GM12878 (cell line): Measurements from ENCODE around the gene SLC22A7. TPM values are rescaled to one million over a fixed set of nuclear protein-coding genes. Genes with fewer than 3 reads are reported as not detected.

ENCODE experiments used
- ATAC-seq: fragments of 200-7000 bp; cut with Tn5 transposase; 3 replicates; pipeline ENCODE4 v1.9.1; 2020; ENCODE audit warnings: mild to moderate bottlenecking, moderate library complexity
- BruUV-seq: library from RNA; stranded (reverse); fragments of 400-500 nt; replicated peaks from 2 replicates; lab custom pipeline; 2021; lab: Mats Ljungman, UMichigan
- CTCF ChIA-PET: fragments of 300-600 bp; sonication (Branson Sonifier 250); formaldehyde crosslinking; extraction: SDS; loops from one replicate; lab custom pipeline; 2021; ENCODE audit warnings: inconsistent platforms; lab: Yijun Ruan, JAX
- POLR2A ChIA-PET: fragments of 350-600 bp; formaldehyde crosslinking; extraction: SDS; loops from one replicate; lab custom pipeline; 2021; ENCODE audit warnings: inconsistent platforms; lab: Charles Lee
- RAD21 ChIA-PET: fragments of 300-600 bp; sonication (Branson Sonifier 250); formaldehyde crosslinking; loops from one replicate; lab custom pipeline; 2023; ENCODE audit warnings: antibody characterized with exemption; ENCODE audit not compliant: unreplicated experiment; lab: Charles Lee
- SMC1A ChIA-PET: fragments of 300-600 bp; sonication (Branson Sonifier 250); formaldehyde crosslinking; loops from one replicate; lab custom pipeline; 2023; ENCODE audit not compliant: unreplicated experiment, uncharacterized antibody; lab: Charles Lee
- DNase-seq: peaks from one replicate; pipeline ENCODE4 v3.0.0-alpha.2; 2011; ENCODE audit warnings: low read depth, low spot score
- FAIRE-seq: peaks from 3 replicates; lab custom pipeline; 2011; peaks lifted over from hg19 to GRCh38; lab: Jason Lieb, UNC
- H2AFZ ChIP-seq: 2 replicates; pipeline ENCODE4 v1.6.0; 2011; ENCODE audit warnings: low read depth, low read length, control low read depth; ENCODE audit not compliant: control insufficient read depth
- H3K27ac ChIP-seq: 2 replicates; pipeline ENCODE4 v1.5.1; 2011; ENCODE audit warnings: control low read depth; ENCODE audit not compliant: control insufficient read depth, insufficient read depth
- H3K27me3 ChIP-seq, 2 experiments: replicated peaks in 1 of 2; 2 replicates each; pipeline versions ENCODE4 v1.6.0 to v1.6.1; 2011; ENCODE audit warnings: low read length in 1 of 2; ENCODE audit not compliant: control insufficient read depth in 2 of 2, insufficient read depth in 2 of 2
- H3K36me3 ChIP-seq, 2 experiments: 2 replicates each; pipeline ENCODE4 v1.5.1; 2011; ENCODE audit warnings: low read length in 1 of 2; ENCODE audit not compliant: control insufficient read depth in 2 of 2, insufficient read depth in 2 of 2
- H3K4me1 ChIP-seq: 2 replicates; pipeline ENCODE4 v1.6.1; 2011; ENCODE audit warnings: mild to moderate bottlenecking, low read length, moderate library complexity, mixed read lengths; ENCODE audit not compliant: control insufficient read depth, insufficient read depth
- H3K4me2 ChIP-seq: 2 replicates; pipeline ENCODE4 v1.6.0; 2011; ENCODE audit warnings: control low read depth; ENCODE audit not compliant: control insufficient read depth, insufficient read depth
- H3K4me3 ChIP-seq: fragments of 200-600 bp; sonication (generic); 2 replicates; pipeline ENCODE4 v1.5.1; 2016
- H3K79me2 ChIP-seq: 2 replicates; pipeline ENCODE4 v1.6.0; 2011; ENCODE audit warnings: low read length; ENCODE audit not compliant: control insufficient read depth, insufficient read depth
- H3K9ac ChIP-seq: 2 replicates; pipeline ENCODE4 v1.8.0; 2011; ENCODE audit warnings: low read length, control low read depth, mixed read lengths; ENCODE audit not compliant: control insufficient read depth, insufficient read depth
- H3K9me3 ChIP-seq: replicated peaks from 3 replicates; pipeline ENCODE4 v1.5.1; 2011; ENCODE audit warnings: mild to moderate bottlenecking, low read length; ENCODE audit not compliant: control insufficient read depth, insufficient read depth
- H4K20me1 ChIP-seq: 2 replicates; pipeline ENCODE4 v1.6.0; 2011; ENCODE audit not compliant: control insufficient read depth, insufficient read depth
- ESRRA ChIP-seq: IDR thresholded peaks from 2 replicates; pipeline ENCODE4 v1.6.1; 2012; ENCODE audit warnings: mild to moderate bottlenecking, low read length, improper control_type of control experiment
- HCFC1 ChIP-seq: fragments of 150-350 bp; IDR thresholded peaks from 2 replicates; pipeline ENCODE4 v1.6.1; 2014; ENCODE audit warnings: low read length
- HDAC6 ChIP-seq: fragments of 200-600 bp; sonication (generic); IDR thresholded peaks from one replicate; pipeline ENCODE4 v1.8.0; 2017; ENCODE audit warnings: antibody characterized with exemption; ENCODE audit not compliant: unreplicated experiment
- LARP7 ChIP-seq: fragments of 450-650 bp; IDR thresholded peaks from 2 replicates; pipeline ENCODE4 v1.6.1; 2017; ENCODE audit warnings: mild to moderate bottlenecking
- MEF2B ChIP-seq: fragments of 450-650 bp; IDR thresholded peaks from 2 replicates; pipeline ENCODE4 v1.6.1; 2018; ENCODE audit warnings: mild to moderate bottlenecking, moderate library complexity; ENCODE audit not compliant: partially characterized antibody, poor library complexity, severe bottlenecking
- MXI1 ChIP-seq: fragments of 150-350 bp; IDR thresholded peaks from 2 replicates; pipeline ENCODE4 v1.6.1; 2011; ENCODE audit warnings: low read depth, mild to moderate bottlenecking, inconsistent platforms, low read length, improper control_type of control experiment
- NBN ChIP-seq: fragments of 450-650 bp; IDR thresholded peaks from 2 replicates; pipeline ENCODE4 v1.6.1; 2016
- RAD21 ChIP-seq: IDR thresholded peaks from 2 replicates; pipeline ENCODE4 v1.6.1; 2011; ENCODE audit warnings: mild to moderate bottlenecking, low read depth, low read length, moderate library complexity; ENCODE audit not compliant: insufficient read depth
- SMAD1 ChIP-seq: fragments of 450-650 bp; IDR thresholded peaks from 2 replicates; pipeline ENCODE4 v1.6.1; 2018; ENCODE audit warnings: mild to moderate bottlenecking, low read depth; ENCODE audit not compliant: partially characterized antibody
- SREBF2 ChIP-seq: IDR thresholded peaks from 2 replicates; pipeline ENCODE4 v1.6.1; 2012; ENCODE audit warnings: mild to moderate bottlenecking, low read length
- TARDBP ChIP-seq: IDR thresholded peaks from 2 replicates; pipeline ENCODE4 v1.6.1; 2016; ENCODE audit warnings: borderline replicate concordance
- TCF3 ChIP-seq: IDR thresholded peaks from 2 replicates; pipeline ENCODE4 v1.6.1; 2012; ENCODE audit warnings: low read depth, mild to moderate bottlenecking, low read length, borderline replicate concordance; ENCODE audit not compliant: insufficient read depth
- YBX1 ChIP-seq: fragments of 450-650 bp; IDR thresholded peaks from 2 replicates; pipeline ENCODE4 v1.6.1; 2016; ENCODE audit warnings: antibody characterized with exemption
- WGBS: methylation state at CpG from one replicate; pipeline ENCODE4 v1.1.6; 2016; ENCODE audit warnings: low lambda C conversion rate; ENCODE audit not compliant: insufficient replicate concordance, insufficient coverage; ENCODE audit errors: missing lambda C conversion rate; 5-methylcytosine and 5-hydroxymethylcytosine counted together
- in situ Hi-C: fragments of 300-500 bp; cut with MboI; formaldehyde crosslinking; loops from 9 replicates; pipeline ENCODE4 v1.14.3; 2018; ENCODE audit warnings: mixed read lengths
- intact Hi-C: fragments of 100-400 bp; cut with micrococcal nuclease; formaldehyde crosslinking; loops from one replicate; pipeline ENCODE4 v1.14.2; 2022; ENCODE audit not compliant: unreplicated experiment
- polyA plus RNA-seq, 11 experiments: library from polyadenylated mRNA; depleted of rRNA in 4 of 11; unstranded in 6 of 11; stranded (reverse) in 5 of 11; fragments of >200 nt; fragmentation: Nextera tagmentation in 4 of 11; fragmentation: Illumina TruSeq in 1 of 11; extraction: Ambion mirVana in 4 of 11; extraction: Trizol in 1 of 11; gene quantifications; 1 replicate in 1 of 11; 2 replicates in 10 of 11; pipeline versions ENCODE4 v1.2.1 to v1.2.3, GENCODE V29; 2011 to 2016; ENCODE audit warnings: inconsistent platforms in 2 of 11, missing spikeins in 2 of 11, low read depth in 1 of 11
- total RNA-seq, 4 experiments: library from RNA; depleted of rRNA in 3 of 4; stranded (reverse); fragments of >200 nt in 3 of 4; fragmentation: Illumina TruSeq in 1 of 4; extraction: Trizol in 1 of 4; gene quantifications; 2 replicates each; pipeline versions ENCODE4 v1.2.1 to v1.2.3, GENCODE V29; 2013 to 2021
- TF ChIP-seq, protein P1 (sequence below): fragments of 450-650 bp; formaldehyde crosslinking; IDR thresholded peaks from 2 replicates; pipeline ENCODE4 v1.4.0; 2022; ENCODE audit warnings: mild to moderate bottlenecking, moderate library complexity
- TF ChIP-seq, protein P2 (sequence below): IDR thresholded peaks from 2 replicates; pipeline ENCODE4 v1.6.1; 2012; ENCODE audit warnings: low read depth, low read length, improper control_type of control experiment
- TF ChIP-seq, protein P3 (sequence below): fragments of 450-650 bp; IDR thresholded peaks from 2 replicates; pipeline ENCODE4 v1.6.1; 2018; ENCODE audit warnings: borderline replicate concordance, mild to moderate bottlenecking; ENCODE audit not compliant: partially characterized antibody

SLC22A7 gene
- total and polyA plus RNA-seq, 10 of the 15 experiments (the other 5 are each of a cell fraction or from before 2014, with no cell fraction given) = 0.08 to 0.31 TPM; not detected in 8

- no TSS peak for BruUV-seq
- Histone ChIP-seq H3K36me3 (no peaks in the 10 kb centered on the region), H3K9ac (no peak overlapping the region), H3K4me2 (no peak overlapping the region), H3K4me3 (no peak overlapping the region), H2AFZ (no peak overlapping the region), H3K27ac (no peak overlapping the region), H3K79me2 (no peaks in the 10 kb centered on the region), H3K9me3 (no peaks in the 10 kb centered on the region), H3K27me3 (no peaks in the 10 kb centered on the region), H4K20me1 (no peaks in the 10 kb centered on the region), H3K4me1 (no peaks in the 10 kb centered on the region)
- SMC1A ChIA-PET = interaction anchor here (0.8 kb wide), 1 partner anchor 17 kb away, joined by 4 read pairs; no protein-coding TSS in a partner anchor
- ATAC-seq (no peak), FAIRE-seq (no peak), DNase-seq (no peak)
- POLR2A ChIA-PET = no interaction called here
- RAD21 ChIA-PET = no interaction called here
- CTCF ChIA-PET = interaction anchor here (1.1 kb wide), 1 partner anchor 30 kb away, joined by 3 read pairs; no protein-coding TSS in a partner anchor
- in situ Hi-C loops (no loop called here), intact Hi-C loops (no loop called here)
- no peak for TF ChIP-seq ESRRA
- TF ChIP-seq MEF2B = no peak
- no peak for TF ChIP-seq TCF3
- TF ChIP-seq SREBF2 = no peak
- no peak for TF ChIP-seq LARP7
- TF ChIP-seq, protein P1, sequence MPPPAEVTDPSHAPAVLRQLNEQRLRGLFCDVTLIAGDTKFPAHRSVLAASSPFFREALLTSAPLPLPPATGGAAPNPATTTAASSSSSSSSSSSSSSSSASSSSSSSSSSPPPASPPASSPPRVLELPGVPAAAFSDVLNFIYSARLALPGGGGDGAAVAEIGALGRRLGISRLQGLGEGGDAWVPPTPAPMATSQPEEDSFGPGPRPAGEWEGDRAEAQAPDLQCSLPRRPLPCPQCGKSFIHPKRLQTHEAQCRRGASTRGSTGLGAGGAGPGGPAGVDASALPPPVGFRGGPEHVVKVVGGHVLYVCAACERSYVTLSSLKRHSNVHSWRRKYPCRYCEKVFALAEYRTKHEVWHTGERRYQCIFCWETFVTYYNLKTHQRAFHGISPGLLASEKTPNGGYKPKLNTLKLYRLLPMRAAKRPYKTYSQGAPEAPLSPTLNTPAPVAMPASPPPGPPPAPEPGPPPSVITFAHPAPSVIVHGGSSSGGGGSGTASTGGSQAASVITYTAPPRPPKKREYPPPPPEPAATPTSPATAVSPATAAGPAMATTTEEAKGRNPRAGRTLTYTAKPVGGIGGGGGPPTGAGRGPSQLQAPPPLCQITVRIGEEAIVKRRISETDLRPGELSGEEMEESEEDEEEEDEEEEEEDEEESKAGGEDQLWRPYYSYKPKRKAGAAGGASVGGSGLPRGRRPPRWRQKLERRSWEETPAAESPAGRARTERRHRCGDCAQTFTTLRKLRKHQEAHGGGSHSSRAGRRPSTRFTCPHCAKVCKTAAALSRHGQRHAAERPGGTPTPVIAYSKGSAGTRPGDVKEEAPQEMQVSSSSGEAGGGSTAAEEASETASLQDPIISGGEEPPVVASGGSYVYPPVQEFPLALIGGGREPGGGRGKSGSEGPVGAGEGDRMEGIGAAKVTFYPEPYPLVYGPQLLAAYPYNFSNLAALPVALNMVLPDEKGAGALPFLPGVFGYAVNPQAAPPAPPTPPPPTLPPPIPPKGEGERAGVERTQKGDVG (CRISPR knock-in tag) = no peak
- TF ChIP-seq, protein P2, sequence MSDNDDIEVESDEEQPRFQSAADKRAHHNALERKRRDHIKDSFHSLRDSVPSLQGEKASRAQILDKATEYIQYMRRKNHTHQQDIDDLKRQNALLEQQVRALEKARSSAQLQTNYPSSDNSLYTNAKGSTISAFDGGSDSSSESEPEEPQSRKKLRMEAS = no peak
- TF ChIP-seq, protein P3, sequence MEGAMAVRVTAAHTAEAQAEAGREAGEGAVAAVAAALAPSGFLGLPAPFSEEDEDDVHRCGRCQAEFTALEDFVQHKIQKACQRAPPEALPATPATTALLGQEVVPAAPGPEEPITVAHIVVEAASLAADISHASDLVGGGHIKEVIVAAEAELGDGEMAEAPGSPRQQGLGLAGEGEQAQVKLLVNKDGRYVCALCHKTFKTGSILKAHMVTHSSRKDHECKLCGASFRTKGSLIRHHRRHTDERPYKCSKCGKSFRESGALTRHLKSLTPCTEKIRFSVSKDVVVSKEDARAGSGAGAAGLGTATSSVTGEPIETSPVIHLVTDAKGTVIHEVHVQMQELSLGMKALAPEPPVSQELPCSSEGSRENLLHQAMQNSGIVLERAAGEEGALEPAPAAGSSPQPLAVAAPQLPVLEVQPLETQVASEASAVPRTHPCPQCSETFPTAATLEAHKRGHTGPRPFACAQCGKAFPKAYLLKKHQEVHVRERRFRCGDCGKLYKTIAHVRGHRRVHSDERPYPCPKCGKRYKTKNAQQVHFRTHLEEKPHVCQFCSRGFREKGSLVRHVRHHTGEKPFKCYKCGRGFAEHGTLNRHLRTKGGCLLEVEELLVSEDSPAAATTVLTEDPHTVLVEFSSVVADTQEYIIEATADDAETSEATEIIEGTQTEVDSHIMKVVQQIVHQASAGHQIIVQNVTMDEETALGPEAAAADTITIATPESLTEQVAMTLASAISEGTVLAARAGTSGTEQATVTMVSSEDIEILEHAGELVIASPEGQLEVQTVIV = no peak
- TF ChIP-seq MXI1 = no peak
- no peak for TF ChIP-seq YBX1
- TF ChIP-seq RAD21 = no peak
- TF ChIP-seq SMAD1 = no peak
- no peak for TF ChIP-seq HCFC1
- no peak for TF ChIP-seq HDAC6
- no peak for TF ChIP-seq TARDBP
- no peak for TF ChIP-seq NBN
- WGBS = 26% methylated on average over 3 of the region's 3 CpGs
These were observed 6.3 kb downstream of the SLC22A7 start for GRCh38 chr6:43304361-43304760.
